ENCODE data around the gene TMEM190.
A peak's percentile ranks its signal among the peaks of the same experiment; 100 is the strongest.

TMEM190 gene

GRCh38 chr19:55384131-55384919 lies 7.7 kb downstream of the TMEM190 start, which contains the start of gene TMEM238:
TMEM238 (minus strand) TSS chr19:55384292; CDS start chr19:55384259, 33 bp downstream.
- DNase-seq (ENCODE audit: low read depth): no peak
- H3K4me3 ChIP-seq (ENCODE audit: low read length): peak within 1 kb of the TSS; percentile 60
- no peak for TF ChIP-seq CTCF (conservative IDR thresholded peaks at IDR 0.05; ENCODE audit: low read length)

GRCh38 chr19:55384920-55385723 lies 8.5 kb downstream of the TMEM190 start:
- H3K4me3 ChIP-seq (ENCODE audit: low read length): peak overlapping the region; percentile 60
- peak; percentile 93 for DNase-seq (ENCODE audit: low read depth)
- no peak for TF ChIP-seq CTCF (conservative IDR thresholded peaks at IDR 0.05; ENCODE audit: low read length)

- H3K4me3 ChIP-seq (ENCODE audit: low read length): peak within 1 kb of the TSS; percentile 98
- peak; percentile 96 for DNase-seq (ENCODE audit: low read depth)
- no peak for TF ChIP-seq CTCF (conservative IDR thresholded peaks at IDR 0.05; ENCODE audit: low read length)
Observed at GRCh38 chr19:55385724-55386492, 9.3 kb downstream of the TMEM190 start, which contains the start of gene RPL28. RPL28 (plus strand) TSS chr19:55385932; CDS start chr19:55386358, 426 bp downstream.

GRCh38 chr19:55386493-55386971 lies 9.9 kb downstream of the TMEM190 start:
- no peak for TF ChIP-seq CTCF (conservative IDR thresholded peaks at IDR 0.05; ENCODE audit: low read length)
- no peak for DNase-seq (ENCODE audit: low read depth)
- peak overlapping the region; percentile 98 for H3K4me3 ChIP-seq (ENCODE audit: low read length)

- peak overlapping the region; percentile 98 for H3K4me3 ChIP-seq (ENCODE audit: low read length)
- no peak for DNase-seq (ENCODE audit: low read depth)
- no peak for TF ChIP-seq CTCF (conservative IDR thresholded peaks at IDR 0.05; ENCODE audit: low read length)
Observed at GRCh38 chr19:55387736-55388497, 11.3 kb downstream of the TMEM190 start.

Measured in AG10803 (cell line).